Endothelial cell of umbilical vein (primary cell): ENCODE results near the gene TNIK. TPM values are rescaled to one million over a fixed set of nuclear protein-coding genes. Genes with fewer than 3 reads are reported as not detected.

Source experiments
- BruUV-seq: library from RNA; stranded (reverse); fragments of 400-500 nt; replicated peaks from 2 replicates; lab custom pipeline; 2021; lab: Mats Ljungman, UMichigan
- CTCF ChIA-PET: fragments of 300-600, 350-600 bp; sonication (Branson Sonifier 250); formaldehyde crosslinking; loops from one replicate; lab custom pipeline; 2021; ENCODE audit warnings: antibody characterized with exemption, inconsistent platforms; lab: Charles Lee
- POLR2A ChIA-PET: fragments of 300-600, 350-600 bp; sonication (Branson Sonifier 250); formaldehyde crosslinking; loops from one replicate; lab custom pipeline; 2021; ENCODE audit warnings: antibody characterized with exemption, inconsistent platforms; lab: Charles Lee
- DNase-seq: peaks from one replicate; pipeline ENCODE4 v3.0.0-alpha.2; 2011; ENCODE audit warnings: low read depth, low spot score
- FAIRE-seq: peaks from 2 replicates; lab custom pipeline; 2011; peaks lifted over from hg19 to GRCh38; lab: Jason Lieb, UNC
- H2AFZ ChIP-seq: 2 replicates; pipeline ENCODE4 v1.6.0; 2012; ENCODE audit warnings: low read depth, low read length, control low read depth, inconsistent platforms
- H3K27ac ChIP-seq: 2 replicates; pipeline ENCODE4 v1.5.1; 2011; ENCODE audit warnings: low read depth, mild to moderate bottlenecking, control low read depth, low read length, moderate library complexity; ENCODE audit not compliant: insufficient read depth
- H3K27me3 ChIP-seq, 2 experiments: 2 replicates each; pipeline versions ENCODE4 v1.6.0 to v1.6.1; 2011; ENCODE audit warnings: low read length in 2 of 2, mixed read lengths in 1 of 2; ENCODE audit not compliant: control insufficient read depth in 2 of 2, insufficient read depth in 2 of 2
- H3K36me3 ChIP-seq, 2 experiments: 2 replicates in 1 of 2; 3 replicates in 1 of 2; pipeline ENCODE4 v1.5.1; 2011; ENCODE audit warnings: low read length in 2 of 2, mild to moderate bottlenecking in 1 of 2, moderate library complexity in 1 of 2; ENCODE audit not compliant: control insufficient read depth in 2 of 2, insufficient read depth in 2 of 2; ENCODE audit errors: extremely low read depth in 1 of 2
- H3K4me1 ChIP-seq: 3 replicates; pipeline ENCODE4 v1.5.1; 2011; ENCODE audit warnings: mild to moderate bottlenecking, low read length; ENCODE audit not compliant: control insufficient read depth, insufficient read depth; ENCODE audit errors: extremely low read depth
- H3K4me2 ChIP-seq: 2 replicates; pipeline ENCODE4 v1.6.1; 2011; ENCODE audit warnings: low read length, control low read depth, mixed read lengths; ENCODE audit not compliant: insufficient read depth
- H3K4me3 ChIP-seq, 3 experiments: fragments of 200-600 bp in 1 of 3; sonication (generic), shearing (Covaris generic) in 1 of 3; replicated peaks in 1 of 3; 2 replicates each; pipeline ENCODE4 v1.5.1; 2011 to 2016; ENCODE audit warnings: control low read depth in 3 of 3, low read length in 3 of 3, mild to moderate bottlenecking in 2 of 3, inconsistent platforms in 1 of 3, low read depth in 1 of 3, moderate library complexity in 1 of 3; ENCODE audit not compliant: insufficient read depth in 1 of 3
- H3K79me2 ChIP-seq: 2 replicates; pipeline ENCODE4 v1.6.0; 2012; ENCODE audit warnings: low read length, inconsistent platforms; ENCODE audit not compliant: control insufficient read depth, insufficient read depth
- H3K9ac ChIP-seq: replicated peaks from 2 replicates; pipeline ENCODE3; 2011; ENCODE audit warnings: low read length, control low read depth; ENCODE audit not compliant: insufficient read depth; ENCODE audit errors: extremely low read depth
- H3K9me1 ChIP-seq: replicated peaks from 3 replicates; pipeline ENCODE4 v1.6.0; 2011; ENCODE audit warnings: mild to moderate bottlenecking, low read length; ENCODE audit not compliant: control insufficient read depth, insufficient read depth; ENCODE audit errors: extremely low read depth
- H3K9me3 ChIP-seq: replicated peaks from 2 replicates; pipeline ENCODE4 v1.5.1; 2012; ENCODE audit warnings: low read length, inconsistent platforms; ENCODE audit not compliant: control insufficient read depth, insufficient read depth
- H4K20me1 ChIP-seq: replicated peaks from 2 replicates; pipeline ENCODE3; 2011; ENCODE audit warnings: mild to moderate bottlenecking, low read length; ENCODE audit not compliant: control insufficient read depth, insufficient read depth; ENCODE audit errors: extremely low read depth
- CTCF ChIP-seq, 2 donors: IDR thresholded peaks; 1 replicate in 1 of 2; 2 replicates in 1 of 2; pipeline ENCODE4 v1.5.1; 2011; ENCODE audit warnings: low read length in 2 of 2, mild to moderate bottlenecking in 2 of 2, moderate library complexity in 2 of 2, control low read depth in 1 of 2, inconsistent platforms in 1 of 2, low read depth in 1 of 2; ENCODE audit not compliant: insufficient read depth in 1 of 2; ENCODE audit errors: extremely low read depth in 1 of 2
- EZH2 ChIP-seq: IDR thresholded peaks from 2 replicates; pipeline ENCODE4 v1.6.1; 2012; ENCODE audit warnings: borderline replicate concordance, low read depth, mild to moderate bottlenecking, moderate library complexity, low read length, inconsistent platforms; ENCODE audit not compliant: severe bottlenecking
- FOS ChIP-seq: IDR thresholded peaks from 2 replicates; pipeline ENCODE4 v1.6.1; 2011; ENCODE audit warnings: mild to moderate bottlenecking, low read length, moderate library complexity, borderline replicate concordance; ENCODE audit not compliant: insufficient read depth
- GATA2 ChIP-seq: IDR thresholded peaks from 2 replicates; pipeline ENCODE4 v1.7.0; 2011; ENCODE audit warnings: low read depth, mild to moderate bottlenecking, moderate library complexity, mixed read lengths, low read length; ENCODE audit not compliant: insufficient read length, insufficient read depth
- JUN ChIP-seq: IDR thresholded peaks from 2 replicates; pipeline ENCODE4 v1.6.1; 2011; ENCODE audit warnings: borderline replicate concordance, low read depth; ENCODE audit not compliant: insufficient read length, insufficient read depth
- MYC ChIP-seq: IDR thresholded peaks from one replicate; pipeline ENCODE4 v1.6.1; 2011; ENCODE audit warnings: mild to moderate bottlenecking, low read depth, low read length
- POLR2A ChIP-seq: IDR thresholded peaks from 2 replicates; pipeline ENCODE4 v1.6.1; 2012; ENCODE audit warnings: low read depth, mild to moderate bottlenecking, control low read depth, low read length
- POLR2AphosphoS5 ChIP-seq: IDR thresholded peaks from 2 replicates; pipeline ENCODE4 v1.6.1; 2012; ENCODE audit warnings: low read depth, mild to moderate bottlenecking, control low read depth, low read length, moderate library complexity; ENCODE audit not compliant: insufficient read depth
- dilution Hi-C: fragments of 300-500 bp; cut with MboI; formaldehyde crosslinking; loops from one replicate; pipeline ENCODE4 v1.15.0; 2019; ENCODE audit warnings: low sequenced_read_pairs; ENCODE audit not compliant: extremely low pct_ligation_motif_present
- intact Hi-C: fragments of 100-400 bp; cut with micrococcal nuclease; formaldehyde crosslinking; loops from one replicate; pipeline ENCODE4 v1.10.0; 2022
- polyA plus RNA-seq, 4 experiments: library from polyadenylated mRNA; depleted of rRNA in 3 of 4; stranded (reverse) in 3 of 4; unstranded in 1 of 4; fragments of >200 nt; gene quantifications; 2 replicates each; pipeline versions ENCODE4 v1.2.1 to v1.2.3, GENCODE V29; 2011 to 2012; ENCODE audit warnings: missing spikeins in 1 of 4
- total RNA-seq: library from RNA; stranded (reverse); gene quantifications from 2 replicates; pipeline ENCODE4 v1.2.3, GENCODE V29; 2021
- TF ChIP-seq, protein P1 (sequence below): IDR thresholded peaks from 2 replicates; pipeline ENCODE4 v1.6.1; 2011; ENCODE audit not compliant: insufficient read depth, insufficient read length

Gene TNIK
- total and polyA plus RNA-seq, 2 donors (not counting 3 experiments of a cell fraction or from before 2014, with no cell fraction given), result 10.9 to 39.7 TPM

GRCh38 chr3:171239757-171240503 lies 220.3 kb downstream of the TNIK start:
- no peak overlapping the region for H3K4me3 ChIP-seq
- no peak overlapping the region for H3K27ac ChIP-seq
- intact Hi-C loops, result no loop called here
- dilution Hi-C loops, result no loop called here
- H3K4me1 ChIP-seq, result no peaks in the 10 kb centered on the region
- H3K36me3 ChIP-seq, result no peaks in the 10 kb centered on the region
- DNase-seq (no peak), FAIRE-seq (no peak)
- no peaks in the 10 kb centered on the region for H3K9me3 ChIP-seq
- ChIA-PET POLR2A (no interaction called here), CTCF (interaction anchor here (1.0 kb wide), 1 partner anchor 8 kb away, joined by 3 read pairs; no protein-coding TSS in a partner anchor)
- no peaks in the 10 kb centered on the region for H4K20me1 ChIP-seq
- no peaks in the 10 kb centered on the region for H3K9me1 ChIP-seq
- no peak for TF ChIP-seq MYC
- no peak for TF ChIP-seq GATA2
- no peak for TF ChIP-seq FOS
- no peak for TF ChIP-seq EZH2
- no peak overlapping the region for H3K9ac ChIP-seq
- H3K79me2 ChIP-seq, result no peaks in the 10 kb centered on the region
- no peaks in the 10 kb centered on the region for H3K27me3 ChIP-seq
- no peak overlapping the region for H3K4me2 ChIP-seq
- BruUV-seq, result no TSS peak
- no peak overlapping the region for H2AFZ ChIP-seq

DNA sequence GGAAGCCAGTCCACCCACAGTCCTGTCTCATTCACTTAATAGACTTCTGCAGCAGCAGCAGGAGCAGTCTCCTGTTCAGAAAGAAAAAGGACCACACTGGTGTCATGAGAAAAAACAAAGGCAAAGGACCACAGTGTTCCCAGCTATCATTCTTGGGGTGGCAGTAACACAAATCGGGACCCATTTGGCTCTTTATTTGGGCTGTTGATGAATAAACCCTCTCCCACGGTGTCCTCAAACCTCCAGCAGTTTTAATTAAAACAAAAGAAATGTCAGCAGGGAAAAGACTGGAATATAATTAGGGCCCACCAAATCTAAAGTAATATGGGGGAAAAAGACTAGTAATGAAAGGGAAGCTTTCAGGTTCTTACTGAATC lies 223.2 kb downstream of the TNIK start:
- H3K4me3 ChIP-seq, result no peak overlapping the region
- no peaks in the 10 kb centered on the region for H3K9me1 ChIP-seq
- H3K4me1 ChIP-seq, result no peaks in the 10 kb centered on the region
- no peak for FAIRE-seq
- no peaks in the 10 kb centered on the region for H3K79me2 ChIP-seq
- no TSS peak for BruUV-seq
- POLR2A ChIA-PET, result no interaction called here
- no peak for TF ChIP-seq GATA2
- TF ChIP-seq CTCF (IDR thresholded peaks at IDR 0.05; ENCODE audit: extremely low read depth in 1 of 2, insufficient read depth in 1 of 2, low read depth in 1 of 2, low read length in 2 of 2), result no peak
- no peak for TF ChIP-seq EZH2
- TF ChIP-seq POLR2A, result no peak
- TF ChIP-seq FOS, result no peak
- TF ChIP-seq MYC, result no peak
- TF ChIP-seq, protein P1, sequence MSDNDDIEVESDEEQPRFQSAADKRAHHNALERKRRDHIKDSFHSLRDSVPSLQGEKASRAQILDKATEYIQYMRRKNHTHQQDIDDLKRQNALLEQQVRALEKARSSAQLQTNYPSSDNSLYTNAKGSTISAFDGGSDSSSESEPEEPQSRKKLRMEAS, result no peak
- no peak for TF ChIP-seq POLR2AphosphoS5
- no peak for TF ChIP-seq JUN
- CTCF ChIA-PET, result interaction anchor here (0.6 to 1.2 kb wide), 3 partner anchors 11 to 21 kb away, joined by 3 read pairs; no protein-coding TSS in a partner anchor
- dilution Hi-C loops, result no loop called here
- H3K9ac ChIP-seq, result no peak overlapping the region
- no peaks in the 10 kb centered on the region for H4K20me1 ChIP-seq
- H3K9me3 ChIP-seq, result no peaks in the 10 kb centered on the region
- no peaks in the 10 kb centered on the region for H3K36me3 ChIP-seq
- H2AFZ ChIP-seq, result no peak overlapping the region
- no peak overlapping the region for H3K4me2 ChIP-seq
- intact Hi-C loops, result no loop called here
- H3K27ac ChIP-seq, result no peak overlapping the region
- no peaks in the 10 kb centered on the region for H3K27me3 ChIP-seq
- DNase-seq, result no peak
